IMR-90 (cell line): ENCODE results near the gene TEAD1. TPM values are rescaled to one million over a fixed set of nuclear protein-coding genes. Genes with fewer than 3 reads are reported as not detected.

ENCODE experiments used
- ATAC-seq: fragments of 200-7000 bp; cut with Tn5 transposase; 2 replicates; pipeline ENCODE4 v1.9.1; 2020; ENCODE audit warnings: low read depth, mild to moderate bottlenecking, moderate library complexity
- BruUV-seq: library from RNA; stranded (reverse); fragments of 400-500 nt; replicated peaks from 2 replicates; lab custom pipeline; 2021; lab: Mats Ljungman, UMichigan
- CTCF ChIA-PET: fragments of 300-600 bp; formaldehyde crosslinking; extraction: SDS; loops from one replicate; lab custom pipeline; 2021; ENCODE audit warnings: antibody characterized with exemption; lab: Yijun Ruan, JAX
- POLR2A ChIA-PET: fragments of 300-600 bp; sonication (Branson Sonifier 250); formaldehyde crosslinking; loops from one replicate; lab custom pipeline; 2022; ENCODE audit warnings: antibody characterized with exemption; ENCODE audit not compliant: unreplicated experiment; lab: Charles Lee
- DNase-seq: peaks from one replicate; pipeline ENCODE4 v3.0.0; 2013
- H2AFZ ChIP-seq: replicated peaks from 2 replicates; pipeline ENCODE3; 2013; ENCODE audit warnings: low read length, mild to moderate bottlenecking; ENCODE audit not compliant: poor library complexity
- H2AK5ac ChIP-seq: 2 replicates; pipeline ENCODE4 v1.6.1; 2013; ENCODE audit warnings: low read depth, low read length, inconsistent platforms
- H2AK9ac ChIP-seq: replicated peaks from 2 replicates; pipeline ENCODE3; 2013; ENCODE audit warnings: mild to moderate bottlenecking, low read depth, low read length, moderate library complexity; ENCODE audit not compliant: poor library complexity
- H2BK120ac ChIP-seq: 2 replicates; pipeline ENCODE4 v1.6.1; 2013; ENCODE audit warnings: low read depth, low read length, inconsistent platforms
- H2BK15ac ChIP-seq: 3 replicates; pipeline ENCODE4 v1.6.1; 2013; ENCODE audit warnings: low read depth, low read length, inconsistent platforms
- H2BK20ac ChIP-seq: 2 replicates; pipeline ENCODE4 v1.6.1; 2013; ENCODE audit warnings: low read depth, mild to moderate bottlenecking, inconsistent platforms, low read length, moderate library complexity
- H2BK5ac ChIP-seq: 2 replicates; pipeline ENCODE4 v1.6.1; 2013; ENCODE audit warnings: mild to moderate bottlenecking, low read depth, low read length, inconsistent platforms; ENCODE audit not compliant: poor library complexity, severe bottlenecking
- H3K14ac ChIP-seq: replicated peaks from 2 replicates; pipeline ENCODE4 v1.6.1; 2013; ENCODE audit warnings: low read depth, low read length, inconsistent platforms
- H3K18ac ChIP-seq: 2 replicates; pipeline ENCODE4 v1.6.1; 2013; ENCODE audit warnings: low read depth, low read length, control low read depth
- H3K23ac ChIP-seq: 2 replicates; pipeline ENCODE4 v1.6.1; 2013; ENCODE audit warnings: low read depth, low read length, inconsistent platforms
- H3K27ac ChIP-seq: 2 replicates; pipeline ENCODE4 v1.5.1; 2013; ENCODE audit warnings: mild to moderate bottlenecking, control low read depth, low read length; ENCODE audit not compliant: insufficient read depth
- H3K27me3 ChIP-seq: 2 replicates; pipeline ENCODE4 v1.6.1; 2013; ENCODE audit warnings: low read length; ENCODE audit not compliant: control insufficient read depth, insufficient read depth
- H3K36me3 ChIP-seq: 2 replicates; pipeline ENCODE4 v1.6.1; 2013; ENCODE audit warnings: low read length, mixed read lengths; ENCODE audit not compliant: control insufficient read depth, insufficient read depth
- H3K4ac ChIP-seq: 2 replicates; pipeline ENCODE4 v1.6.1; 2013; ENCODE audit warnings: low read depth, low read length, inconsistent platforms
- H3K4me1 ChIP-seq: 2 replicates; pipeline ENCODE4 v1.6.1; 2013; ENCODE audit warnings: low read length, mixed read lengths; ENCODE audit not compliant: control insufficient read depth, insufficient read depth
- H3K4me2 ChIP-seq: 2 replicates; pipeline ENCODE4 v1.6.1; 2013; ENCODE audit warnings: low read depth, mild to moderate bottlenecking, control low read depth, low read length, moderate library complexity
- H3K4me3 ChIP-seq: 2 replicates; pipeline ENCODE4 v1.5.1; 2013; ENCODE audit warnings: low read depth, mild to moderate bottlenecking, control low read depth, low read length, moderate library complexity; ENCODE audit not compliant: insufficient read depth
- H3K56ac ChIP-seq: 2 replicates; pipeline ENCODE4 v1.6.1; 2013; ENCODE audit warnings: low read length, inconsistent platforms; ENCODE audit not compliant: insufficient read depth; ENCODE audit errors: extremely low read depth
- H3K79me1 ChIP-seq, 2 experiments: 2 replicates each; pipeline ENCODE4 v1.6.1; 2013; ENCODE audit warnings: low read length in 2 of 2, inconsistent platforms in 1 of 2, low read depth in 1 of 2
- H3K9ac ChIP-seq: 2 replicates; pipeline ENCODE4 v1.6.1; 2013; ENCODE audit warnings: low read depth, low read length, control low read depth
- H3K9me1 ChIP-seq: 2 replicates; pipeline ENCODE4 v1.6.1; 2013; ENCODE audit warnings: low read length, inconsistent platforms; ENCODE audit not compliant: insufficient read depth
- H3K9me3 ChIP-seq: 2 replicates; pipeline ENCODE4 v1.6.1; 2013; ENCODE audit warnings: low read length; ENCODE audit not compliant: control insufficient read depth, insufficient read depth
- H4K20me1 ChIP-seq: 2 replicates; pipeline ENCODE4 v1.6.1; 2013; ENCODE audit warnings: low read length, inconsistent platforms; ENCODE audit not compliant: insufficient read depth
- H4K5ac ChIP-seq: 2 replicates; pipeline ENCODE4 v1.6.1; 2013; ENCODE audit warnings: mild to moderate bottlenecking, low read depth, low read length, control low read depth
- H4K8ac ChIP-seq, 2 experiments: 2 replicates each; pipeline ENCODE4 v1.6.1; 2013; ENCODE audit warnings: low read depth in 2 of 2, low read length in 2 of 2, control low read depth in 1 of 2, inconsistent platforms in 1 of 2
- H4K91ac ChIP-seq: 2 replicates; pipeline ENCODE4 v1.6.1; 2013; ENCODE audit warnings: low read depth, low read length, inconsistent platforms; ENCODE audit not compliant: insufficient read depth
- BHLHE40 ChIP-seq: fragments of 150-350 bp; IDR thresholded peaks from 2 replicates; pipeline ENCODE4 v1.6.1; 2016; ENCODE audit warnings: mild to moderate bottlenecking, low read depth, low read length
- CEBPB ChIP-seq: IDR thresholded peaks from 2 replicates; pipeline ENCODE4 v1.6.1; 2012; ENCODE audit warnings: low read depth, low read length, improper control_type of control experiment
- NFE2L2 ChIP-seq: fragments of 150-350 bp; IDR thresholded peaks from 2 replicates; pipeline ENCODE4 v1.6.1; 2016; ENCODE audit warnings: low read depth, mild to moderate bottlenecking, low read length
- WGBS, 2 experiments: methylation state at CpG; one replicate each; pipeline versions ENCODE4 v1.1.5 to v1.1.7; 2013; ENCODE audit warnings: missing lambda C conversion rate in 2 of 2; ENCODE audit not compliant: insufficient read length in 1 of 2; ENCODE audit errors: extremely low coverage in 2 of 2; 5-methylcytosine and 5-hydroxymethylcytosine counted together
- dilution Hi-C: fragments of 300-500 bp; cut with HindIII; formaldehyde crosslinking; loops from one replicate; pipeline ENCODE4 v1.14.3; 2018; ENCODE audit warnings: low sequenced_read_pairs; ENCODE audit not compliant: unreplicated experiment
- in situ Hi-C: fragments of 300-500 bp; cut with MboI; formaldehyde crosslinking; loops from 3 replicates; pipeline ENCODE4 v1.14.3; 2019; ENCODE audit warnings: low sequenced_read_pairs, inconsistent platforms, mixed read lengths
- intact Hi-C: fragments of 100-400 bp; cut with micrococcal nuclease; formaldehyde crosslinking; loops from 2 replicates; pipeline ENCODE4 v1.10.0; 2022
- polyA plus RNA-seq, 3 experiments: library from polyadenylated mRNA; depleted of rRNA; stranded (reverse); fragments of >200 nt; gene quantifications; 2 replicates each; pipeline ENCODE4 v1.2.3, GENCODE V29; 2012; ENCODE audit warnings: low replicate concordance in 1 of 3
- total RNA-seq: library from RNA; depleted of rRNA; stranded (reverse); fragments of >200 nt; gene quantifications from 2 replicates; pipeline ENCODE4 v1.2.3, GENCODE V29; 2012

Gene TEAD1
- total and polyA plus RNA-seq, 2 of the 4 experiments (the other 2 are of a cell fraction): 51.8 to 69.2 TPM

DNA sequence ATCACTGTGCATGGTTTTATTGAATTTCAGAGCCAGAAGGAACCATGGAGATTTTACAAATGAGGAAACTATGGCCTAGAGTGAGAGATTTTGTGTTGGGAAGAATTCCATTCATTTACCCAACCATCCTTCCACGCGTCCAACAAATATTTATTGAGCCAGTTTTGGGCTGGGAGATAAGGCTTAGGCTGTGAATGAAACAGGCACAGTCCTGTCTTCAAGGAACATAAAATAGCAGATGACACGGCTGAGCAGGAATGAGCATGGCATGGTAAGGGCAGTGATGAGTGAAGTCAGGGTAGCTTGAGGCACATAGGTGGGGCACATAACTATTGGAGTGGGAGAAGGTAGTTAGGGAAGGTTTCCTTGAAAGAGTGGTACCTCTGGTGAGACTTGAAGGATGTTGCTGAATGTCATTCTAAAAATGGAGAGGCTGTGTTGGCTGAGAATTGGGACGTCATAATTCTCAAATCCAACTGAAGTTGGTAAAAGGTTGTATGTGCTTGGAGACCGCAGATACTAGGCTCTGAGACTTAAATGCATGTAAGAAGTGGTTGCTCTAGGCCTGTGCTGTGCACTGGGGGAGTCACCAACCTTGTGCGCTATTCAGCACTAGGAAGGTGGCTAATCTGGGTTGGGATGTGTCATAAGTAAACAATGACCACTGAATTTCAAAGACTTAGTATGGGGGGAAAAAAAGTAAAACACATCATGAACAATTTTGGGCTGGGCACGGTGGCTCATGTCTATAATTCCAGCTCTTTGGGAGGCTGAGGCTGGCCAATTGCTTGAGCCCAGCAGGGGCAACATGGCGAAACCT is 51.9 kb downstream of the TEAD1 start:
- H3K18ac ChIP-seq: no peak overlapping the region
- H4K20me1 ChIP-seq: peaks cover 100% of the 10 kb centered on the region
- H2AK5ac ChIP-seq: peak overlapping the region; percentile 68
- no peak overlapping the region for H4K5ac ChIP-seq
- H3K4ac ChIP-seq: peak overlapping the region; percentile 78
- H2BK20ac ChIP-seq: no peak overlapping the region; the same call in 1 of the 2 replicates
- 75% methylated on average over 2 of the region's 8 CpGs; no CpG with 5 or more reads in 1 of the 2 experiments for WGBS, 2 experiments
- peak overlapping the region; percentile 52; the same call in 1 of the 2 replicates for H2BK120ac ChIP-seq
- no peak overlapping the region for H3K4me2 ChIP-seq
- H2AFZ ChIP-seq: no peak overlapping the region
- in situ Hi-C loops (no loop called here), intact Hi-C loops (no loop called here), dilution Hi-C loops (no loop called here)
- no peak overlapping the region for H2AK9ac ChIP-seq
- H3K9me3 ChIP-seq: no peaks in the 10 kb centered on the region
- peak overlapping the region; percentile 34 for H2BK5ac ChIP-seq
- no peaks in the 10 kb centered on the region for H3K27me3 ChIP-seq
- H3K79me1 ChIP-seq: peaks cover 27 to 96% of the 10 kb centered on the region in 2 experiments
- H3K9ac ChIP-seq: no peak overlapping the region
- H3K14ac ChIP-seq: 0 out of 2 replicates have a peak overlapping the region, but pooled peaks have one; percentile 75
- CTCF ChIA-PET: no interaction called here
- peak overlapping the region; percentile 6; the same call in 1 of the 2 replicates for H3K27ac ChIP-seq
- H2BK15ac ChIP-seq: peak overlapping the region; percentile 18; the same call in 1 of the 3 replicates
- peaks cover 62% of the 10 kb centered on the region for H3K9me1 ChIP-seq
- no peak overlapping the region for H4K91ac ChIP-seq
- 0 out of 2 replicates have a peak, but pooled peaks have one; percentile 27 for TF ChIP-seq BHLHE40
- TF ChIP-seq CEBPB: no peak
- TF ChIP-seq NFE2L2: peak; percentile 32; the same call in 1 of the 2 replicates
- no peak overlapping the region for H3K56ac ChIP-seq
- H3K23ac ChIP-seq: peak overlapping the region; percentile 89
- ATAC-seq (peak; percentile 30), DNase-seq (peak; percentile 79)
- peaks cover 52% of the 10 kb centered on the region for H3K4me1 ChIP-seq
- H4K8ac ChIP-seq: peak overlapping the region in 1 of 2 experiments; percentile 25; a peak in 2 of 4 replicates
- BruUV-seq: no TSS peak
- POLR2A ChIA-PET: no interaction called here
- no peak overlapping the region for H3K4me3 ChIP-seq
- H3K36me3 ChIP-seq: peaks cover 3% of the 10 kb centered on the region
